ENCODE measurements around the gene SEC31A.

GRCh38 chr4:82906469-82906868, 15.5 kb upstream of the SEC31A start:
- TF ChIP-seq, protein P1, sequence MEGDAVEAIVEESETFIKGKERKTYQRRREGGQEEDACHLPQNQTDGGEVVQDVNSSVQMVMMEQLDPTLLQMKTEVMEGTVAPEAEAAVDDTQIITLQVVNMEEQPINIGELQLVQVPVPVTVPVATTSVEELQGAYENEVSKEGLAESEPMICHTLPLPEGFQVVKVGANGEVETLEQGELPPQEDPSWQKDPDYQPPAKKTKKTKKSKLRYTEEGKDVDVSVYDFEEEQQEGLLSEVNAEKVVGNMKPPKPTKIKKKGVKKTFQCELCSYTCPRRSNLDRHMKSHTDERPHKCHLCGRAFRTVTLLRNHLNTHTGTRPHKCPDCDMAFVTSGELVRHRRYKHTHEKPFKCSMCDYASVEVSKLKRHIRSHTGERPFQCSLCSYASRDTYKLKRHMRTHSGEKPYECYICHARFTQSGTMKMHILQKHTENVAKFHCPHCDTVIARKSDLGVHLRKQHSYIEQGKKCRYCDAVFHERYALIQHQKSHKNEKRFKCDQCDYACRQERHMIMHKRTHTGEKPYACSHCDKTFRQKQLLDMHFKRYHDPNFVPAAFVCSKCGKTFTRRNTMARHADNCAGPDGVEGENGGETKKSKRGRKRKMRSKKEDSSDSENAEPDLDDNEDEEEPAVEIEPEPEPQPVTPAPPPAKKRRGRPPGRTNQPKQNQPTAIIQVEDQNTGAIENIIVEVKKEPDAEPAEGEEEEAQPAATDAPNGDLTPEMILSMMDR (IDR thresholded peaks at IDR 0.05; ENCODE audit: insufficient read depth, low read length), result no peak
- no peak for TF ChIP-seq POLR2AphosphoS5 (IDR thresholded peaks at IDR 0.05; ENCODE audit: low read depth)

All from HL-60 (cell line).